Measurements from ENCODE around the gene IL27RA. TPM values are rescaled to one million over a fixed set of nuclear protein-coding genes. Genes with fewer than 3 reads are reported as not detected.
"Not testable (repeated sequence)": the region's sequence is repeated elsewhere in the genome, so short reads cannot be mapped to it uniquely, and the experiment has no call there.

The IL27RA gene
- total RNA-seq, 1 experiment from 2014 or later, result 20.7 TPM

DNA sequence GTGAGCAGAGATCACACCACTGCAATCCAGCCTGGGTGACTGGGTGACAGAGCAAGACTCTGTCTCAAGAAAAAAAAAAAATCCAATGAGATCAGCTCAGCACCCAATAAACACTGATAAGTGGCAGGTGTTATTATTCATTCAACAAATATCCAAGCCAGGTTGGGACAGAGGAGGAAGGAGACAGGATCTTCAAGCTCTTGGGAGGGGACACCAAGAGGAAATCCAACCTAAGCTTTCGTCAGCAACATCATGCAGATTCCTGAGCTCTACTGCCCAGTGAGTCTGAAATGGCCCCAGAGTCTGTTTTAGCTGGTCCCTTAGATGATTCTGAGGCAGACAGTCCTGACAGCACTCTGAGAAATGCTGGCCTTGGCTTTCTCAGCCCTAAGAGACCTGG is 33.1 kb upstream of the IL27RA start:
- no peak for DNase-seq (ENCODE audit: low read depth)

DNA sequence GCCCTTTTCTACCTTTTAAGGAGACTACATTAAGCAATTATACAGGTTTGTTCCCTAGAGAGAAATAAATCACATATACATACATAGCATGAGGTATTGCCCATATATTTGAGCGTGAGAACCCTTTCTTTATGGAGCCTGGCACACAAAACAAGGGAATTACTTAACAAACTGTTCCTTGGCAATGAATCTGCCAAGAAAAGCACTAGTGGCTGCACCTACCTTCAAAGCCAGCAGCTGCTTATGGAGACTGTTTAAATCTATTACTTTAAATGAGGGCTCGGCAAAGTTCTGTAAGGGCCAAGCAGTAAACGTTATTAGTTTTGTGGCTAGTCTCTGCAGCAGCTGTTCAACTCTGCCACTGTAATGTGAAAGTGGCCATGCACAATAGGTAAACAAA is 32.5 kb upstream of the IL27RA start:
- DNase-seq (ENCODE audit: low read depth), result no peak

DNA sequence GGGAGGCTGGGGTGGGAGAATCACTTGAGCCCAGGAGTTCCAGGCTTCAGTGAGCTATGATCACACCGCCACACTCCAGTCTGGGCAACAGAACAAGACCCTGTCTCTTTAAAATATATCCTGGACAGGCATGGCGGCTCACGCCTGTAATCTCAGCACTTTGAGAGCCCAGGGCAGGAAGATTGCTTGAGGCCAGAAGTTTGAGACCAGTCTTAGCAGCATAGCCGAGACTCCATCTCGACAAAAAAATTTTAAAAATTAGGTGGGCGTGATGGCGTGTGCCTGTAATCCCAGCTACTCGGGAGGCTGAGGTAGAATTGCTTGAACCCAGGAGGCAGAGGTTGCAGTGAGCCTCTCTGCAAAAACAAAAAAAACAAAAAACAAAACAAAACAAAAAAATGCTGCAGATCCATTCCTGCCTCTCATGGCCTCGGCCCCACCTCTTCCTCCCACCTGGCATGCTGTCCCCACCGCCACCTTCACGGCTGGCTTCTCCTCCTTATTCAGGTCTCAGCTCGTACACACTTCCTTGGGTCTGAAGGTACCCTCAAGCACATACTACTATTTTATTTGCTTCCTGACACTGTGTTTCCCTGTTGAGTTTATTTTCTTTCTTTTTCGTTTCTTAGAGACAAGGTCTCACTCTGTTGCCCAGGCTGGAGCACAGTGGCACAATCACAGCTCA is 30.7 kb upstream of the IL27RA start:
- no peak for DNase-seq (ENCODE audit: low read depth)

DNA sequence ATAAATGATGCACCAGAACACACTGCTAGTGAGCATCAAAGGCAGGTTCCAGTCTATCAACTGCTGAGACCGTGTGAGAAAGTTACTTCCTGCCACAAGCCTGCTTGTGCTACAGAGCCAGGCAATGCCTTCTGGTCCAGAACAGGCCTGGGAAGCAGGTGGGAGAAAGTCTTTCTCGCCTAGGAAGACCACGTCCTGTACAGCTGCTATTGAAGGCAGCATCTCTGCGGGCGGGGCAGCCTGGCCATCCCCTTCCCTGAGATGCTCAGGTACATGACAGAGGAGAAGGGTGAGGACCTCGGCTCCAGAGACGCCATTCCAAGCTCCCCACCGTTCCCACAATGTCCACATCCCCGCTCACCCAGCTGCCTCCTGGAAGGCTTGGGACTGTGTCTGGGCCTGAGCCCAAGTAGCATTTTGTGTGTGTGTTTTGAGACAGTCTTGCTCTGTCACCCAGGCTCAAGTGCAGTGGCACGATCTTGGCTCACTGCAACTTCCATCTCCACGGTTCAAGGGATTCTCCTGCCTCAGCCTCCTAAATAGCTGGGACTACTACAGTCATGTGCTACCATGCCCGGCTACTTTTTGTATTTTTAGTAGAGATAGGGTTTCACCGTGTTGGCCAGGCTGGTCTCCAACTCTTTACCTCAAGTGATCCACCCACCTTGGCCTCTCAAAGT is 28.9 kb upstream of the IL27RA start:
- DNase-seq (ENCODE audit: low read depth), result no peak

DNA sequence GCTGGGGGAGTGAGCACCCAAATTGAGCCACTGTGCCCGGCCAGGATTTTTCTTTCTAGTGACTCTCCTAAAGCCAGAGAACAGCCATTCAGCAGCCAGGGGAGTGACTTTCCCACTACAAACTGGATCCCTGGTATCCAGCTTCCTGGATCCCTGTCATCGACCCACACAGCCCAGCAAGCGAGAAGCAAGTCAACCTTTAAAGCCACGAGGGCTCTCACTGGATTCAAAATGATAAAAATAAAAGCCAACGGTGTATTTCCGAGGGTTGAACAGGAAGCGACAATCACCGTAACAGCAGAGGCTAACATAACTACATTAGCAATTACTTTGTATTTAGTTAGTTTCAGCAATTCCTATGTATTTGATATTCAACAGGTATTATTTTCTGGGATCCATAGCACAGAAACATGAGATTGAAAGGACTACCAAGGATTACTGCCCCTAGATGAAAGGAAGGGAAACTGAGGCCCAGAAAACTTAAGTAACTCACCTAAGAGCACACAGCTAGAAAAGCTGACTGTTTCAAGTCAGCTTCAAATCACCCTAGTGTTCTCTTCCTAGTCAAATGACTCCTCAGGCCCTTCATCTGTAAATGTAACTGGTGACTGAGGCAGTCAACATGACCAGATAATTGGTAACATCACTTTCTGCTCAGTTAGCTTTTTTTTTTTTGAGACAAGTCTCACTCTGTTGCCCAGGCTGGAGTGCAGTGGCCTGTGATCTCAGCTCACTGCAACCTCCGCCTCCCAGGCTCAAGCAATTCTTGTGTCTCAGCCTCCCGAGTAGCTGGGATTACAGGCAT is 28.1 kb upstream of the IL27RA start:
- no peak for DNase-seq (ENCODE audit: low read depth)

- DNase-seq (ENCODE audit: low read depth), result no peak
These were observed 26.8 kb upstream of the IL27RA start for GRCh38 chr19:14004619-14005348.

- peak; percentile 56 for DNase-seq (ENCODE audit: low read depth)
These were observed 26.0 kb upstream of the IL27RA start for GRCh38 chr19:14005349-14006084.

DNA sequence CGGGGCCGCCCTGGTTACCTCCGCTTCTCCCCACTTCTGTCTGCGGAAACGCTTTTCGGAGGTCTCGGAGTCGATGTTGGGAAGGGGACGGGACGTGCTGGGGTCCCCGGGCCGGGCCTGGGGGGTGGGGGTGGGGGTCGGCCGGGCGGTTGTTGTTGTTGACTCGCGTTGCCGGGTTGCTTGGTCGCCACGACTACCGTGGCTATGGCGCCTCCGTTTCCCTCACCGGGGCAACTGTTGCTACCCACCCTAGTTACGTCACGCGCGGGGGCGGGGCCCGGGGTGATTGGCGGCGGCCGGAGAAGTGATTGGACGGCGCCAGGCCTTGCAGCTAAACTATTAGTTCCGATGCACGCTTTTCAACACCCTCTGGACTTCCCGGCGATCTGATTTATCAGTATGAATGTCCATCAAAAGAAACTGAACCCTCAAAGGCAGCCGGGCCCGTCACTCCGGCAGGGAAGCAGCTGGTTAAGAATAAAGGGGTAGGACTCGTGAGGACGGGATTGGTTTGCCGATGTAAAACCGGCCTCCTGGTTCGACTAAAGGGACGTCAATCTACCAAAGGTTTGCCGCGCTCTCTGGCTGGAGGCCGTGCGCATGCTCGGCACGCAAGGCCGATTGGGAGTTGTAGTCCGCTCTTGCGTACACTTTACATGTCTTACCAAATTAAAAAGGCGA is 25.3 kb upstream of the IL27RA start, which contains the start of gene RFX1:
RFX1 (minus strand) TSS at position 236 of the 681 bp plus-strand sequence. CDS start 12,477 bp downstream, outside the sequence.
- DNase-seq (ENCODE audit: low read depth), result peak; percentile 100

DNA sequence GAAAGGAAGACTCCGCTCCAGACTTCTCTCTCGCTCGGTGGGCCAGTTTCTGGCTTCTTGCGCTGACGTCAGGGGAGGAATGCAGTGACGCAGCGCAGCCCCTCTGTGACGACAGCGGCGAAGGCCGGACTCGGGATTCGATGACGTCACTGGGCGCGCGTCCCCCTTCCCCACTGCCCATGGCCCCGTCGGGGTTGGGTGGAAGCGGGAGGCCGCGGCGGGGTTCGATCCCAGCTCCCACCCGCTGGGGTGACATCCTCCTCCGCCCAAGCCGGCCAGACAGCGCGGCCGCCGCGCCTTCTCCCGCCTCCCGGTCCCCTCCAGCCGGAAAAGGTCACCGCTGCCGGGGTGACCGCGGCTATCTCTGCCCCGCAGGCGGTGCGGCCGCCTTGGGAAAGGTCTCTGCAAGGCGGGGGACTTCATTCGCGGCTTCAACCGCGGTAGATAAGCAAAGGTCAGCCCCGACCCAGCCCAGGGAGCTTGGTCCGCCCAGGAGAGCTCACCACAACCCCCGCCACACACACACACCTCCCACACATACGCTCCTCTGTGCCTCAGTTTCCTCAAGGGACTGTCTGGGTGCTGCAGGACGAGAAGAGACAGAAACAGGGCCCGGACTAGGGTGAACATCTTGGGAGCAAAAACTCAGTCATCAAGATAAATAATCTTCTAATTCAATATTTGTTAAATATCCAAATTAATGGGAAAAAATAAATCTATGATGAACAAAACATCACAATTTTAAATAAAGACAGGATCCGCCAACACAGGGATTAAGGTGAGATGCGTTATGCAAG is 24.6 kb upstream of the IL27RA start:
- no peak for DNase-seq (ENCODE audit: low read depth)

DNA sequence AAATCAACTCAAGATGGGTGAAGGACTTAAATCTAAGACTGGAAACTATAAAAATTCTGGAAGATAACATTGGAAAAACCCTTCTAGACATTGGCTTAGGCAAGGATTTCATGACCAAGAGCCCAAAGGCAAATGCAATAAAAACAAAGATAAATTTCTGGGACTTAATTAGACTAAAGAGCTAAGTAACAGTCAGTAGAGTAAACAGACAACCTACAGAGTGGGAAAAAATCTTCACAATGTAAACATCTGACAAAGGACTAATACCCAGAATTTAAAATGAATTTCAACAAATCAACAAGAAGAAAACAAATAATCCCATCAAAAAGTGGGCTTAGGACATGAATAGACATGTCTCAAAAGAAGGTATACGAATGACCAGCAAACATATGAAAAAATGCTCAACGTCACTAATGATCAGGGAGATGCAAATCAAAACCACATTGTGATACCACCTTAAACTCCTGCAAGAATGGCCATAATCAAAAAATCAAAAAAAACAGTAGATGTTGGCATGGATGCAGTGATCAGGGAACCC is 19.1 kb upstream of the IL27RA start:
- no peak for DNase-seq (ENCODE audit: low read depth)

GRCh38 chr19:14015524-14016035 is 16.0 kb upstream of the IL27RA start:
- no peak for DNase-seq (ENCODE audit: low read depth)

GRCh38 chr19:14019100-14019499 is 12.5 kb upstream of the IL27RA start:
- DNase-seq (ENCODE audit: low read depth), result no peak

- DNase-seq (ENCODE audit: low read depth), result not testable (repeated sequence)
These were observed 11.8 kb upstream of the IL27RA start for GRCh38 chr19:14019739-14020138.

DNA sequence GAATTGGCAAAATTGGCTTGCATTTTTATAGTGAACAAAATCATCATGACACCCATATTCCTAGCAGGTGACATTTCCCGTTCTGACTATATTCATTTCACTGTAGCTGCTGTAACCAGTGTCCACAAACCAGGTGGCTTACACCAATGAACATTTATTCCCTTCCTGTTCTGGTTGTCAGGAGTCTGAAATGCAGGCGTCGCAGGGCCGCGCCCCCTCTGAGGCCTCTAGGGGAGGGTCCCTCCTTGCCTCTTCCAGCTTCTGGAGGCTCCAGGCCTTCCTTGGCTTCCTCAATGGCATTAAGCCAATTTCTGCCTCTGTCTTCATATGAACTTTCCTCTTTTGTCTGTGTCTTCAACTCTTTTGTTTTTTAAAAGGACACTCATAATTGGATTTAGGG is 10.1 kb upstream of the IL27RA start:
- no peak for DNase-seq (ENCODE audit: low read depth)

DNA sequence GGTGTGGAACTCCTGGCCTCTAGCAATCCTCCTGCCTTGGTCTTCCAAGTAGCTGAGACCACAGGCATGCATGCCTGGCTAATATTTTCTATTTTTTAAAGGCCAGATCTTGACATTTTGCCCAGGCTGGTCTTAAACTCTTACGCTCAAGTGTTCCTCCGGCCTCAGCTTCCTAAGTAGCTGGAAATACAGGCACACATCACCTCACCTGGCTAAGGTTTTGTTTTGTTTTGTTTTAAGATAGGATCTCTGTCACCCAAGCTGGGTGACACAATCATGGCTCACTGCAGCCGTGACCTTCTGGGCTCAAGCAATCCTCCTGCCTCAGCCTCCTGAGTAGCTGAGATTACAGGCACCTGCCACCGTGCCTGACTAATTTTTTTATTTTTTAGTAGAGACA is 9.1 kb upstream of the IL27RA start:
- no peak for DNase-seq (ENCODE audit: low read depth)

DNA sequence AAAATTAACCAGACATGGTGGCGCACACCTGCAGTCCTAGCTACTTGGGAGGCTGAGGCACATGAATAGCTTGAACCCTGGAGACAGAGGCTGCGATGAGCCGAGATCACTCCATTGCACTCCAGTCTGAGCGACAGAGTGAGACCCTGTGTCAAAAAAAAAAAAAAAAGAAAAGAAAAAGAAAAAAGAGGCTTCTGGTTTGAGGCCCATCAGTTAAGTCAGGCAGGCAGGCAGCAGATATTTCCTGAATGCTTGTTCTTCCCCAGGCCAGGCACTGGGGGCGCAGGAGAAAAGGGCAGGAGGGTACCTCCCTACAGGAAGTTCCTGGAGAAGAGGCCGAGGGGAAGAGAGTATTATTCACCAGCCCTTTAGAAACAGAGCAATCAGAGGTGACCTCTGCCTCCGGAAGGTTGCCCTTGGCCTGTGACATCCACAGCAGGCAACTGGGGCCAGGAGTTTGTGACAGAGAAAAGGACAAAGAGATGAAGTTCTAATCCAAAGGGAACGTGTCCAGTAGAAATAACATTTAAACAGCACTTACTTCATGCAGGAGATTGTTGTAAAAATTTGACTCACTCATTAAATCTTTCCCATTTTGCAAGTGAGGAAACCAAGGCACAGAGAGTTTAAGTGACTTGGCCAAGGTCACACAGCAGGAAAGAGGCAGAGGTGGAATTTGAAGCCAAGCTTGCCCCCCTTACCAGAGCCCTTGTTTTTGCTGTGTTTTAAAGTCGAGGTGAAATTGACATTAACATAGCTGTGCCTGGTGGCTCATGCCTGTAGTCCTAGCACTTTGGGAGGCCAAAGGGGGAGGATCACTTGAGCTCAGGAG is 7.9 kb upstream of the IL27RA start:
- DNase-seq (ENCODE audit: low read depth), result peak; percentile 74

- DNase-seq (ENCODE audit: low read depth), result not testable (repeated sequence)
These were observed 4.8 kb upstream of the IL27RA start for GRCh38 chr19:14026652-14027192.
